ENCODE data around the gene DIRAS2.

DIRAS2 gene

DNA sequence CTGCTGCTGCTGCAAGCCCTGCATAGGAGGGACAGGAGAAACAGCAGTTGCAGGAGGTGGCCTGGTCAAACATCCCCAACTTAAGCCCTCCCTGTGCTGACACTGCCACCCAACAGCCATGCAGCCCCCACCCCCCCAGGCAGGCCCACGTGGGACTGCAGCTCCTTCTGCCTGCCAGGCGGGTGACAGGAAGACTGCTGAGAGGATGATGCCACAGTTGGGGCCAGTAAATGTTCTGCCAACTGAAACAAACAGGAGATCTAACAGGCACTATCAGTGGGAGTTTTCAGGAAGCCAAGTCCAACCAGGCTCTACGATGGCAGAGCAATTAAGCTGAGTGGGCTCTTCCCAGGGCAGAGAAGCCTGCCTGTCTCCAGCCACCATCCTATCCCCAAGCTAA, 31.1 kb downstream of the DIRAS2 start:
- no peak for DNase-seq

DNA sequence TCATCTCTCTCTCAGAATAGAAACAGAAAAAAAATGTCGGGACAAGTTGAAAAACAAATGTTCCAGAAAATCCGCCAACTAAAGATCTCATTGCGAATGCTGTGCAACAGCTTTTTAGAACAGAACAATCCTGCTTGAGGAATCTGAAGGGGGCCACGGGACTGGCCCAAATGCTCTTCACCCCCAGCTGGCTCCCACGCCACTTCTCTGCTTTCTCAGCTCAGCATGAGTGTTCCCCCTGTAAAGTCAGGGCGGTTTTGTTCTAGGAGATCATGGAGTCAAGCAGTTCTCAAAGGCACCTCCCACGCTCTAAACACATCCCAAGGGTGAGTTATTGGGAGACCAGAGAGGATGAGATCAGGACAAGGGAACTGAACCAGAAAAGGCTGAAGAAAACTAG, 31.5 kb downstream of the DIRAS2 start:
- DNase-seq: no peak

DNA sequence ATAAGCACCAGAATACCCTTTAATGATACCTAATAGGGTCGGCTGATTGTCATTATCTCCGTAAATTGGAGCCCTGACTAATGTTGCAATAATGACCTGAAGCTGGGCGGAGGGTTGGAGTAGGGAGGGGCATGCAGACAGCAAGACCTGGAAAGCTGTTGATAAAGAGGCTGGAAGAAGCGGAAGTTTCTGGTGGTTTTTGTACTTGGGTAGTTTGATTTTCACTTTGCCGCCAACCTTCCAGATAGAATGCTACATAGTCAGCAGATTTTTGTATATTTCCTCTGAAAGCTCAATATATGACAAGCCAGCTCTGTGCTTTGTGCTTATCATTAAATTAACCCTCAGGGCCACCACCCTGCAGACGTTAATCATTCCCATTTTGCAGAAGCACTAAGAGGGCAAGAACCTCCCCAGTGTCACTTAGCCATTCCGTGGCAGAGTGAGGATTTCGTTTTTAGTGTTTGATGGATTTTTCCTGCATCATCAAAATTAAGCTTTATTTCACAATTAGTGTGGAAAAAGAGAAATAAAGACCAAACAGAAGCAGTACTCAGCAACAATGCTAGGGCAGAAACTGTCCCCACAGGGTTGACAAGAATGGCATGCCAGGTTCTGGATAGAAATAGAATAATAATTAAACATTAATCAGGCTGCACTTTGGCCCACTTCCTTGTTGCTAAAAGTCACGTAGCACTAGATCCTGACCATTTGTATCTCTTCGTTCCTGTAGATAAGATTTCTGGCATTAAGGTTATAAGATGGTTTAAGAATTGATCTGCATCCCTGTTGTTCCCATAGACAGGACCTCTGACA, 34.7 kb downstream of the DIRAS2 start:
- DNase-seq: no peak

DNA sequence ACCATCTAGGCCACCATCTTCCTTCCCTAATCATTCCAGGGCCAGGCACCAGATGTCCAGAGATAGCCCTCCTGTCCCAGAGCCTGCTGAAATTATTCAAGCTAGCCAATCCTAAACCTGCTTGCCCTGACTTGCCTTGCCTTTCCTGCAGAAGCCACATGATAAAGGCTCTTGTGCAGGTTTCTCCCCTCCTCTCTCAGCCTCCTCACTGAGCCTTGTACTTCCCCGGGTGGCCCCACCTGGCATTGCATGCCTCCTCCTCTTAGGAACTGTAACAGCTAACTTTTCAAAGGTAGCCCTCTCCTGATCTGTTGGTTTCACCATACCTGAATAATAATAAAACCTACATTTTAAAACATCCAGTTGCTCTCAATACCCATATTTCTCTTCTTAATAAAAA, 42.6 kb downstream of the DIRAS2 start:
- DNase-seq: no peak

DNA sequence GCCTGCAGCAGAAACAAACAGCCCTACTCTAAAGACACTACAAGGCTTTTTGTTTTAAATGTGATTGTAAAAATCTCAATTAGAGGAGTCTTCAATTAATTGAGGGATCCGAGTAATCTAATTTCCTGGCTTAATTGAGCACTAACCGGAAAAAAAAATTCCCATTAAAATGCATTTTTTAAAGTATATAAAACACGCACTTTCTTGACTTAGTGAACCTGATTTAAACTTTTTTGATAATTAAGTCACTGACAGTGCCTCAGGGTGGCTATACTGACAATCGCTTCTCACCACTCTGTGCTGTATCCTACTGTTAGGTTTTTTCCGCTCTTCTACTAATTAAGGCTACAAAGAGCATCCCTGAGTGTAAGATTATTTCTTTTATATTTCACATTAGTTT, 44.4 kb downstream of the DIRAS2 start:
- DNase-seq: no peak

DNA sequence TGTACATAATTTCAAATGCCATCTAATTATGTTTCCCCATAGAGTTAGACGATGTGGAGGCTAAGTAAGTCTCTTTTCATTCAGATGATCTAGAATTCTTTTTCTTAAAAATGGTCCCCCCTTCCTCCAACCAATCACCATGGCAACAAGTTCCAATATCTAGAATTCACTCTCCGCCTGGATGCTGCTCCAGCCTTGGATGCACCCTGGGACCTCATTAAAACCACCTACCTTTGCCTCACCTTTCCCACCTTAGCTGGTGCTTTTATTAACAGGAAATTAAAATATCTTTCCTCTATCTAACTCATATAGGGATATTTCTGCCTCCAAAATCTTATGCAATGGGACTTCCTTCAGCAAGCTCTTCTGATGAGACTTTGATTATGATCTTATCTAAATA, 49.0 kb downstream of the DIRAS2 start:
- DNase-seq: no peak

DNA sequence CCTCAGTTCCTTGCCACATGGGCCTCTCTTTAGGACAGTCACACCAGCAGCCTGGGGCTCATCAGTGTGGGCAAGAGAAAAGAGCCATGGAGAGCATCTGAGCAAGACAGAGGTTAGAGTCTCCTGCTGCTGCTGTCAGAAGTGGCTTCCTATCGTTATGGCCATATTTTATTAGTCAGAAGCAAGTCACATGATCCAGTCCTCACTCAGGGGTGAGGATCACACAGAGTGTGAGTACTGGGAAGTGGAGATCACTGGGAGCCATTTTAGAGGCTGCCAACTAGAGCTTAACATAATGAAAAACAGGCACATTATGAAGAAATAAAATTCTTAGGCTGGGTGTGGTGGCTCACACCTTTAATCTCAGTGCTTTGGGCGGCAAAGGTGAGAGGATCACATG, 62.0 kb downstream of the DIRAS2 start:
- DNase-seq: no peak

DNA sequence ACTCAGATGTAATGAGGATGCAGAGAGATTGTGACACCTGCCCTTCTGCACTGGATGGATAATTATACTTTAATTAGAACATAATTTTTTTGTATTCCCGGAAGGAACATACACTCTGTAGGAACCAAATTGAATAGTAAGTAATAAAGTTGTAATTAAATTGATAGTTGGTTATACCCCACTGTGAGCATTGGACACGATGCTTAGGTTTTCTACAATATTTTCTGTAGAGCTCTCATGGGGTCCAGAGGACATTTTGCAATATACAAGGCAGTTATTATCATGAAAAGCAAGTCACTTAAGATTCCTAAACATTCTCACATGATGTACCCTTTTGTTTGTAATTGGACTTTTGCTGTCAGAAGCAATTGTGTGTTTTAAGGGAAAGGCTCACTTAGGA, 63.4 kb downstream of the DIRAS2 start:
- DNase-seq: no peak

DNA sequence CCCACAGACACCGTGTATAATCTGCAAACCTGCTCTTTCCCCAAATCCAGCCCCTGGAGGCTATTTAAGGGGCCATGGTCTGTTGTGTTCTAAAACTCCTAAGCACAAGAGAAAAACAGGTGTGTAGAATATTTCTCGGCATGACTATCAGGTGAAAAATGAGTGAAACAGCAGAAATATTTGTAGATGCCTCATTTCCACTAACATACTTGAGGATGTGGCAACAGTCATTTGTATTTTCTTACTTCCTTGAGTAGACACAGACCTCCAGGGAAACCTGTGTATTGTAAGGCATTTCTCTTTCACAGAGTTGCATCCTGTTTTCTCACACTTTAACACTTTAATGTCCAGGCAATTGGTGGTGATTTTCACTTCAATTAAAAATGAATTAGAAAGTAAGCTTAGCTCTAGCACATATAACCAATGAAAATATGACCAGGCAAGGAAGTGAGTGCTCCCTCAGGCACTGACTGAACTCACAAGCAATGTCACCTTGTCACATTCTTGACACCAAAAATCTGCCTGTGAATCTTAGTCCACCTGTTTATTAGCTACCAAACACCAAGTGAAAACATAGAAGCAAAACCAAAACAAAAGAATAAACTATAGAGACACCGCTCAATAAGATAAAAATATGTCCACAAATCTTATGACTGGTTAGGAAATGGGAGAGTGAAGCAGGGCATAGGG, 64.4 kb downstream of the DIRAS2 start:
- DNase-seq: no peak

DNA sequence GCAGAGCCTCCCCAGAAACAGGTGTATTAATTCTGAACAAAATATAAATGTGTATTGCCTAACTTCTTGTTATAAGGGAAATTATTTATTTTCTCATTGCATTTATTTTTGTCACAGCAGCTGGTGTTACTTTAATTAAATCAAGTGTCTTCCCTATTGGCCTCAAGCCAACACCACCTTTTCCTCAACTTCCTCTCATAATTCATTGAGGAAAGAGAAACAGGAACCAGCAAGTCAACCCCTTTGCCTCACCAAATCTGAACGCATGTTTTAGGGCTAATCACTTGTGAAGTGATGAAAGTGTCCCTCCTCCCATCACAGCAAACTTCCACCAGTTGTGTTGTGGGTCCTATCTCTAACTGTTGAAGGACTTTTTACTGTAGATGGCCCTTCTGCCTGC, 73.1 kb downstream of the DIRAS2 start:
- no peak for DNase-seq

DNA sequence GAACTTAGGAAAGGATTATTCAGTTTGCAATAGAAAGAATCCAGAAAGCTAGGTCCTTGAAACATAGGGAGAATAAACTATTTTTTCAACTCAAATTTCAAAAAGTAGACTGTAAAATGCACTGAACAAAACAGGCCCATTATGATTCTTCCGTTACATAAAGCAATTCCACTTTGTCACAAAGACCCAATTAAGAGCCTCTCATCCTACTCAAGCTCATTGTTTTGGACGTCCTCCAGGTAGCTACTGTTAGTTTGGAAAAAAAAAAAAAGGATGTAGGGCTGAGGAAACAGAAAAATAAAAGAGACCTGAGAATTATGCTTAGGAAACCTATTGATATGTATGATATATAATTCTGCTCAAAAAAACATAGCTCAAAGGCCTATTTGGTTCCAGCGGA, 74.0 kb downstream of the DIRAS2 start:
- DNase-seq: no peak

DNA sequence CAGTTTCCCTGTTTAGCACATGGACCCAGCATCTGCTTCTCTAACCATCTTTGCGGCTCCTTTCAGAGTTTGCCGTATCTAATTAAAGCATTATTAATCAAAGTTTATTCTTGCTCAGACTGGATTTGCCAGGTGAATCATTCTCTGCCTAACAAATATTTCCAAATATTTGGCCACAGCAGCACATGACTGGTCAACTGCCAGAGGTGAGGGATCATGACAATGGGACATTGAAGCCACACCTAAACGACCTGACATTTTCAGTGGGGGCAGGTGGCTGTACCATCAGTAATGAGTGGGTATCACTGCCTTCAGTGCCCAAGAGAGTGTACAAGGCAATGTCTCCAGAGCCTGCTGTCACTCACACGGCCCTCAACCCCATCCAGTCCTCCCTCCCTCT, 80.4 kb downstream of the DIRAS2 start:
- DNase-seq: no peak
